Measurements from ENCODE around the gene EDN2. TPM values are rescaled to one million over a fixed set of nuclear protein-coding genes. Genes with fewer than 3 reads are reported as not detected.

Gene EDN2
- total RNA-seq, 1 donor from 2014 or later: 19.4 TPM

GRCh38 chr1:41498804-41499203 is 14.3 kb upstream of the EDN2 start:
- DNase-seq (ENCODE audit: low read depth): peak; percentile 65

- DNase-seq (ENCODE audit: low read depth): no peak
Measured at GRCh38 chr1:41498391-41498790, 13.9 kb upstream of the EDN2 start.

GRCh38 chr1:41497461-41498030 is 13.1 kb upstream of the EDN2 start:
- DNase-seq (ENCODE audit: low read depth): no peak

GRCh38 chr1:41497056-41497440 is 12.6 kb upstream of the EDN2 start:
- no peak for DNase-seq (ENCODE audit: low read depth)

GRCh38 chr1:41496080-41497055 is 11.9 kb upstream of the EDN2 start:
- DNase-seq (ENCODE audit: low read depth): peak; percentile 61

- no peak for DNase-seq (ENCODE audit: low read depth)
Measured at GRCh38 chr1:41495210-41495948, 10.9 kb upstream of the EDN2 start.

GRCh38 chr1:41494351-41495209 is 10.1 kb upstream of the EDN2 start:
- no peak for DNase-seq (ENCODE audit: low read depth)

GRCh38 chr1:41493626-41494350 is 9.3 kb upstream of the EDN2 start:
- DNase-seq (ENCODE audit: low read depth): no peak

GRCh38 chr1:41493117-41493536 is 8.6 kb upstream of the EDN2 start:
- DNase-seq (ENCODE audit: low read depth): peak; percentile 94

GRCh38 chr1:41492341-41492848 is 7.9 kb upstream of the EDN2 start:
- no peak for DNase-seq (ENCODE audit: low read depth)

- DNase-seq (ENCODE audit: low read depth): peak; percentile 73
Measured at GRCh38 chr1:41490911-41491310, 6.4 kb upstream of the EDN2 start.

- no peak for DNase-seq (ENCODE audit: low read depth)
Measured at GRCh38 chr1:41489561-41489960, 5.1 kb upstream of the EDN2 start.

- no peak for DNase-seq (ENCODE audit: low read depth)
Measured at GRCh38 chr1:41488040-41488951, 3.8 kb upstream of the EDN2 start.

- peak; percentile 61 for DNase-seq (ENCODE audit: low read depth)
Measured at GRCh38 chr1:41487126-41488039, 2.9 kb upstream of the EDN2 start.

- DNase-seq (ENCODE audit: low read depth): peak; percentile 96
Measured at GRCh38 chr1:41486371-41487125, 2.1 kb upstream of the EDN2 start.

GRCh38 chr1:41486053-41486370 is 1.5 kb upstream of the EDN2 start:
- no peak for DNase-seq (ENCODE audit: low read depth)

GRCh38 chr1:41485605-41486004 is 1.1 kb upstream of the EDN2 start:
- peak; percentile 80 for DNase-seq (ENCODE audit: low read depth)

GRCh38 chr1:41483960-41484401 is 502 bp downstream of the EDN2 start:
- no peak for DNase-seq (ENCODE audit: low read depth)
